ENCODE data around the gene C9orf43. TPM values are rescaled to one million over a fixed set of nuclear protein-coding genes. Genes with fewer than 3 reads are reported as not detected.

Gene C9orf43
- total RNA-seq, 1 donor from 2014 or later, result 0.37 TPM

- H3K4me1 Mint-ChIP-seq (ENCODE audit: low read depth), result peaks cover 12% of the 10 kb centered on the region
- no peak overlapping the region for H3K27ac Mint-ChIP-seq (ENCODE audit: unreplicated experiment)
- DNase-seq (ENCODE audit: low spot score), result no peak
- TF ChIP-seq CTCF (IDR thresholded peaks at IDR 0.05), result no peak
- no peaks in the 10 kb centered on the region for H3K27me3 Mint-ChIP-seq (ENCODE audit: low read depth)
- H3K4me3 Mint-ChIP-seq (ENCODE audit: unreplicated experiment), result no peak overlapping the region
- peaks cover 6% of the 10 kb centered on the region for H3K36me3 Mint-ChIP-seq (ENCODE audit: low read depth)
- H3K9me3 Mint-ChIP-seq (ENCODE audit: low read depth), result no peaks in the 10 kb centered on the region
These were observed 15.3 kb upstream of the C9orf43 start for GRCh38 chr9:113395000-113395861.

- no peak for TF ChIP-seq CTCF (IDR thresholded peaks at IDR 0.05)
- Mint-ChIP-seq H3K4me1 (ENCODE audit: low read depth) (peaks cover 24% of the 10 kb centered on the region), H3K4me3 (ENCODE audit: unreplicated experiment) (no peak overlapping the region), H3K27me3 (ENCODE audit: low read depth) (no peaks in the 10 kb centered on the region), H3K9me3 (ENCODE audit: low read depth) (no peaks in the 10 kb centered on the region), H3K27ac (ENCODE audit: unreplicated experiment) (no peak overlapping the region), H3K36me3 (ENCODE audit: low read depth) (no peaks in the 10 kb centered on the region)
- DNase-seq (ENCODE audit: low spot score), result no peak
These were observed 13.3 kb upstream of the C9orf43 start for GRCh38 chr9:113397203-113397631.

GRCh38 chr9:113398796-113399195, 11.8 kb upstream of the C9orf43 start:
- H3K4me3 Mint-ChIP-seq (ENCODE audit: unreplicated experiment), result no peak overlapping the region
- TF ChIP-seq CTCF (IDR thresholded peaks at IDR 0.05), result no peak
- H3K9me3 Mint-ChIP-seq (ENCODE audit: low read depth), result no peaks in the 10 kb centered on the region
- H3K27me3 Mint-ChIP-seq (ENCODE audit: low read depth), result no peaks in the 10 kb centered on the region
- H3K36me3 Mint-ChIP-seq (ENCODE audit: low read depth), result no peaks in the 10 kb centered on the region
- no peak for DNase-seq (ENCODE audit: low spot score)
- peaks cover 24% of the 10 kb centered on the region for H3K4me1 Mint-ChIP-seq (ENCODE audit: low read depth)
- no peak overlapping the region for H3K27ac Mint-ChIP-seq (ENCODE audit: unreplicated experiment)

GRCh38 chr9:113399646-113400200, 10.8 kb upstream of the C9orf43 start:
- H3K27me3 Mint-ChIP-seq (ENCODE audit: low read depth), result no peaks in the 10 kb centered on the region
- H3K4me3 Mint-ChIP-seq (ENCODE audit: unreplicated experiment), result peak overlapping the region; percentile 87
- H3K27ac Mint-ChIP-seq (ENCODE audit: unreplicated experiment), result no peak overlapping the region
- H3K9me3 Mint-ChIP-seq (ENCODE audit: low read depth), result no peaks in the 10 kb centered on the region
- DNase-seq (ENCODE audit: low spot score), result no peak
- TF ChIP-seq CTCF (IDR thresholded peaks at IDR 0.05), result no peak
- peaks cover 24% of the 10 kb centered on the region for H3K4me1 Mint-ChIP-seq (ENCODE audit: low read depth)
- H3K36me3 Mint-ChIP-seq (ENCODE audit: low read depth), result no peaks in the 10 kb centered on the region

GRCh38 chr9:113401027-113401792, 9.3 kb upstream of the C9orf43 start, which contains the start of gene ALAD:
Gene ALAD, minus strand, starts transcription at chr9:113401284. Its CDS starts 7,725 bp downstream, at chr9:113393559.
- H3K4me1 Mint-ChIP-seq (ENCODE audit: low read depth), result peaks cover 24% of the 10 kb centered on the region
- DNase-seq (ENCODE audit: low spot score), result peak; percentile 99
- H3K27ac Mint-ChIP-seq (ENCODE audit: unreplicated experiment), result peak within 1 kb of the TSS; percentile 85
- H3K9me3 Mint-ChIP-seq (ENCODE audit: low read depth), result no peaks in the 10 kb centered on the region
- no peaks in the 10 kb centered on the region for H3K27me3 Mint-ChIP-seq (ENCODE audit: low read depth)
- TF ChIP-seq CTCF (IDR thresholded peaks at IDR 0.05), result peak; percentile 98
- H3K4me3 Mint-ChIP-seq (ENCODE audit: unreplicated experiment), result peak within 1 kb of the TSS; percentile 87
- no peaks in the 10 kb centered on the region for H3K36me3 Mint-ChIP-seq (ENCODE audit: low read depth)

Data from chondrocyte (in vitro differentiated cells).